Ishikawa (cell line): ENCODE results near the gene GABRG3.

Experiments used
- CREB1 ChIP-seq: IDR thresholded peaks from 2 replicates; pipeline ENCODE4 v1.6.1; 2012; ENCODE audit warnings: low read depth
- EGR1 ChIP-seq: IDR thresholded peaks from 2 replicates; pipeline ENCODE4 v1.6.1; 2012
- EP300 ChIP-seq: IDR thresholded peaks from 2 replicates; pipeline ENCODE4 v1.6.1; 2012; ENCODE audit warnings: borderline replicate concordance
- TCF12 ChIP-seq: IDR thresholded peaks from 2 replicates; pipeline ENCODE4 v1.6.1; 2012; ENCODE audit warnings: low read depth
- YY1 ChIP-seq: IDR thresholded peaks from 2 replicates; pipeline ENCODE4 v1.6.1; 2012; ENCODE audit warnings: low read depth
- TF ChIP-seq, protein P1 (sequence below): IDR thresholded peaks from 2 replicates; pipeline ENCODE4 v1.6.1; 2012

DNA sequence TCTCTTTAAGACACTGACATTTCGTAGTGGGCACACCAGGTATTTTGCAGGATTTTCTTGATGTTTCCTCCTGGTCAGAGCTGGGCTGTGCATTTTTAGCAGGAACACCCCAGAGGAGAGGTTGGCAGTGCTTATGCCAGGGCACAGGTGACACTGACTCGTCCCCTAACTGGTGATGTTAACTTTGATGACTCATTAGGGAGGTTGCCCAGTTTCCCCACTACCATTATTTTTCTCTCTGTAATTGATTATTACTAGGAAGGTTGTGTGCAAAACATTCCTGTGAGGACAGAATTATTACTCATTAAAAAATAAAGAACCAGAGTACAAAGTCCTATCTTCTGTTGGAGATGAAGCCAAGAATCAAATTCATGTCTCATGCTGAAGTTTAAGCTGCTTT lies 394.5 kb downstream of the GABRG3 start:
- TF ChIP-seq TCF12 (no peak), YY1 (no peak), CREB1 (no peak), EP300 (no peak), EGR1 (no peak)
- TF ChIP-seq, protein P1, sequence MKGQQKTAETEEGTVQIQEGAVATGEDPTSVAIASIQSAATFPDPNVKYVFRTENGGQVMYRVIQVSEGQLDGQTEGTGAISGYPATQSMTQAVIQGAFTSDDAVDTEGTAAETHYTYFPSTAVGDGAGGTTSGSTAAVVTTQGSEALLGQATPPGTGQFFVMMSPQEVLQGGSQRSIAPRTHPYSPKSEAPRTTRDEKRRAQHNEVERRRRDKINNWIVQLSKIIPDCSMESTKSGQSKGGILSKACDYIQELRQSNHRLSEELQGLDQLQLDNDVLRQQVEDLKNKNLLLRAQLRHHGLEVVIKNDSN: no peak
